SK-N-MC (cell line): ENCODE data around the gene PLA2G15.

Experiments
- DNase-seq: peaks from one replicate; pipeline ENCODE4 v3.0.0-alpha.2; 2011; ENCODE audit warnings: low read depth, low spot score
- H3K27ac ChIP-seq: fragments of 200-600 bp; sonication (generic); 2 replicates; pipeline ENCODE4 v1.5.1; 2016; ENCODE audit warnings: mixed run types
- H3K36me3 ChIP-seq: fragments of 200-600 bp; sonication (generic); 2 replicates; pipeline ENCODE4 v1.6.1; 2017; ENCODE audit warnings: antibody characterized with exemption, low read length, mixed read lengths; ENCODE audit not compliant: insufficient read depth
- H3K4me3 ChIP-seq: fragments of 200-600 bp; sonication (generic); 2 replicates; pipeline ENCODE4 v1.5.1; 2016
- H3K9ac ChIP-seq: fragments of 200-600 bp; sonication (generic); 2 replicates; pipeline ENCODE4 v1.8.0; 2017; ENCODE audit warnings: mixed run types, mixed read lengths; ENCODE audit not compliant: insufficient read length
- H3K9me3 ChIP-seq: fragments of 200-600 bp; sonication (generic); 2 replicates; pipeline ENCODE4 v1.6.1; 2017; ENCODE audit warnings: low read depth, mild to moderate bottlenecking, antibody characterized with exemption, low read length, moderate library complexity, mixed read lengths
- EZH2 ChIP-seq: fragments of 200-600 bp; sonication (generic); IDR thresholded peaks from one replicate; pipeline ENCODE4 v1.6.1; 2017; ENCODE audit warnings: antibody characterized with exemption
- FOXP2 ChIP-seq: optimal IDR thresholded peaks from 2 replicates; pipeline ENCODE3; 2011; ENCODE audit warnings: mild to moderate bottlenecking, moderate library complexity; ENCODE audit not compliant: insufficient read depth; ENCODE audit errors: extremely low read length, control extremely low read depth
- POLR2AphosphoS5 ChIP-seq: IDR thresholded peaks from 2 replicates; pipeline ENCODE4 v1.6.1; 2012; ENCODE audit warnings: mild to moderate bottlenecking, low read depth, low read length, borderline replicate concordance

The PLA2G15 gene

GRCh38 chr16:68236137-68236825 is 8.9 kb upstream of the PLA2G15 start:
- TF ChIP-seq POLR2AphosphoS5 (no peak), EZH2 (no peak), FOXP2 (no peak)
- no peaks in the 10 kb centered on the region for H3K36me3 ChIP-seq
- no peak overlapping the region for H3K9ac ChIP-seq
- H3K9me3 ChIP-seq: no peaks in the 10 kb centered on the region
- DNase-seq: no peak
- H3K27ac ChIP-seq: no peak overlapping the region
- H3K4me3 ChIP-seq: no peak overlapping the region

- Histone ChIP-seq H3K36me3 (no peaks in the 10 kb centered on the region), H3K4me3 (peak overlapping the region; percentile 74), H3K9ac (peak overlapping the region; percentile 63), H3K27ac (peak overlapping the region; percentile 83), H3K9me3 (no peaks in the 10 kb centered on the region)
- TF ChIP-seq POLR2AphosphoS5 (no peak), EZH2 (no peak), FOXP2 (no peak)
- no peak for DNase-seq
Observed at GRCh38 chr16:68236826-68237242, 8.3 kb upstream of the PLA2G15 start.

- H3K27ac ChIP-seq: peak overlapping the region; percentile 83
- no peaks in the 10 kb centered on the region for H3K36me3 ChIP-seq
- peak overlapping the region; percentile 63 for H3K9ac ChIP-seq
- peak; percentile 50 for DNase-seq
- no peak for TF ChIP-seq EZH2
- TF ChIP-seq POLR2AphosphoS5: peak; percentile 91
- no peaks in the 10 kb centered on the region for H3K9me3 ChIP-seq
- peak overlapping the region; percentile 74 for H3K4me3 ChIP-seq
Observed at GRCh38 chr16:68237243-68238028, 7.7 kb upstream of the PLA2G15 start.

GRCh38 chr16:68238029-68238345 is 7.2 kb upstream of the PLA2G15 start:
- TF ChIP-seq POLR2AphosphoS5: no peak
- TF ChIP-seq FOXP2: no peak
- no peak for TF ChIP-seq EZH2
- Histone ChIP-seq H3K27ac (peak overlapping the region; percentile 77), H3K4me3 (peak overlapping the region; percentile 74), H3K36me3 (no peaks in the 10 kb centered on the region), H3K9me3 (no peaks in the 10 kb centered on the region), H3K9ac (peak overlapping the region; percentile 55)
- no peak for DNase-seq

- Histone ChIP-seq H3K27ac (no peak overlapping the region), H3K9ac (no peak overlapping the region), H3K36me3 (no peaks in the 10 kb centered on the region), H3K4me3 (no peak overlapping the region), H3K9me3 (no peaks in the 10 kb centered on the region)
- TF ChIP-seq EZH2 (no peak), FOXP2 (no peak), POLR2AphosphoS5 (no peak)
- DNase-seq: no peak
Observed at GRCh38 chr16:68242085-68242484, 3.1 kb upstream of the PLA2G15 start.

GRCh38 chr16:68242926-68243858 is 2.0 kb upstream of the PLA2G15 start:
- H3K27ac ChIP-seq: no peak overlapping the region
- no peaks in the 10 kb centered on the region for H3K36me3 ChIP-seq
- DNase-seq: no peak
- no peak overlapping the region for H3K4me3 ChIP-seq
- no peaks in the 10 kb centered on the region for H3K9me3 ChIP-seq
- H3K9ac ChIP-seq: no peak overlapping the region
- no peak for TF ChIP-seq EZH2
- no peak for TF ChIP-seq POLR2AphosphoS5
- TF ChIP-seq FOXP2: no peak

GRCh38 chr16:68244481-68244902 is 681 bp upstream of the PLA2G15 start:
- TF ChIP-seq POLR2AphosphoS5 (no peak), EZH2 (no peak), FOXP2 (no peak)
- no peak overlapping the region for H3K27ac ChIP-seq

GRCh38 chr16:68246121-68246520 is 948 bp downstream of the PLA2G15 start:
- no peak for DNase-seq
- H3K36me3 ChIP-seq: no peaks in the 10 kb centered on the region
- no peak for TF ChIP-seq FOXP2
- no peak for TF ChIP-seq EZH2
- no peak for TF ChIP-seq POLR2AphosphoS5
- H3K9me3 ChIP-seq: no peaks in the 10 kb centered on the region
- no peak overlapping the region for H3K9ac ChIP-seq
- H3K27ac ChIP-seq: no peak overlapping the region
- H3K4me3 ChIP-seq: no peak overlapping the region

More at GRCh38 chr16:68244481-68244902, 681 bp upstream of the PLA2G15 start:
- Histone ChIP-seq H3K4me3 (peak overlapping the region; percentile 82), H3K9ac (peak overlapping the region; percentile 64), H3K9me3 (no peaks in the 10 kb centered on the region), H3K36me3 (no peaks in the 10 kb centered on the region)
- DNase-seq: no peak
